Memory B cell (primary cell): ENCODE results near the gene DAP.
"Not testable (repeated sequence)": the region's sequence is repeated elsewhere in the genome, so short reads cannot be mapped to it uniquely, and the experiment has no call there.

Source experiments
- ATAC-seq: fragments of 150-1000 bp; cut with Tn5 transposase; 2 replicates; pipeline ENCODE4 v1.10.0; 2021; ENCODE audit warnings: low read depth, mild to moderate bottlenecking, moderate library complexity
- DNase-seq, 2 donors: peaks; one replicate each; pipeline ENCODE4 v3.0.0; 2022; ENCODE audit warnings: low spot score in 2 of 2
- H3K27ac Mint-ChIP-seq: one replicate; pipeline ENCODE4 v1.8.0; 2022; ENCODE audit warnings: mild to moderate bottlenecking, moderate library complexity, mixed read lengths
- H3K27me3 Mint-ChIP-seq: one replicate; pipeline ENCODE4 v1.8.0; 2022; ENCODE audit warnings: mixed read lengths
- H3K36me3 Mint-ChIP-seq: one replicate; pipeline ENCODE4 v1.8.0; 2022; ENCODE audit warnings: mild to moderate bottlenecking, mixed read lengths
- H3K4me1 Mint-ChIP-seq: one replicate; pipeline ENCODE4 v1.8.0; 2022; ENCODE audit warnings: mixed read lengths
- H3K4me3 Mint-ChIP-seq: one replicate; pipeline ENCODE4 v1.8.0; 2022; ENCODE audit warnings: mild to moderate bottlenecking, moderate library complexity, mixed read lengths
- H3K9me3 Mint-ChIP-seq: one replicate; pipeline ENCODE4 v1.8.0; 2022; ENCODE audit warnings: mixed read lengths

The DAP gene

DNA sequence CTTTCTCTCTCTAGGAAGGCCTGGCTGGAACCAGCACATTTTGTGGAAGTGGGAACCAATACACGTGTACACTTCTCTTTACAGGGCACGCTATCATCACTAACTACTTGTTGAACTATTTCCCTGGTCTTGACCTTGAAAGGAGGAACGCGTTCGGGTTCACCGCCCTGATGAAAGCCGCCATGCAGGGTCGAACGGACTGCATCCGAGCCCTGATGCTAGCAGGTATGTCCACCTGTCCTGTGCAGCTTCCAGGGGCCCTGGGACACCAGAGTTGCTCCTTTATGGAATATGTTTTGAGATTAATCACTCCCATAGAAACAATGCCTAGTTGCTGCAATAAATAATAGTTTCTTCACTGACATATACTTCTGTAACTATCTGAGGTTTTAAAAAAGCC is 123.1 kb downstream of the DAP start:
- H3K27ac Mint-ChIP-seq: peak overlapping the region; percentile 2
- no peaks in the 10 kb centered on the region for H3K27me3 Mint-ChIP-seq
- peaks cover 7% of the 10 kb centered on the region for H3K9me3 Mint-ChIP-seq
- DNase-seq: no peak
- H3K4me1 Mint-ChIP-seq: peaks cover 39% of the 10 kb centered on the region
- H3K36me3 Mint-ChIP-seq: peaks cover 25% of the 10 kb centered on the region
- no peak overlapping the region for H3K4me3 Mint-ChIP-seq
- no peak for ATAC-seq

DNA sequence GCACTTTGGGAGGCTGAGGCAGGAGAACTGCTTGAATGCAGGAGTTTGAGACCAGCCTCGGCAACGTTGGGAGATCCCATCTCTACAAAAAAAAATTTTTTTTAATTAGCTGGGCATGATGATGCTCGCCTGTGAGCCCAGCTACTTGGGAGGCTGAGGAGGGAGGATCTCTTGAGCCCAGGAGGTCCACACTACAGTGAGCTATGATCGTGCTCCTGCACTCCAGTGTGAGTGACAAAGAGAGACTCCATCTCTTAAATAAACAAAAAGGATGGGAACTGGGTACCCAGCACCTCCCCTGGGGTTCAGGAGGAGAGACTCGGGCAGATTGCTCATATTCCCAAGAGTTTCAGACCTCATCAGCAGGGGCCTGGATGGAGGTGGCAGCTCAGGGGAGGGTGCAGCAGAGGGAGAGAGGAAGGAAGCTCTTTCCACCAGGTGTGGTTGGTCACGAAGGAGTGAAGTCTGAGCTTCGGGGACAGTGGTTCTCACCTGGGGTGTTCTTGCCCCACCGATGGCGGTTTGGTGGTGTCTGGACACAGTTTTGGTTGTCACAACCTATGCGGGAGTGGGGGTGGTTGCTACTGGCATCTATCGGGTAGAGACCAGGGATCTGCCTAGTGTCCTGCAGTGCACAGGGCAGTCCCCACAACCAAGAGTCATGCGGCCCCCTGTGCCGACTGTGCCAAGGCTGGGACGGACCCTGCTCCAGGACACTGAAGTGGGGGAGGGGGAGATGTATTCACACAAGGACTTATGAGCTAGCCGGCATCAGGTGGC is 124.5 kb downstream of the DAP start:
- H3K9me3 Mint-ChIP-seq: peaks cover 7% of the 10 kb centered on the region
- DNase-seq (no peak), ATAC-seq (no peak)
- H3K4me3 Mint-ChIP-seq: no peak overlapping the region
- H3K36me3 Mint-ChIP-seq: peaks cover 23% of the 10 kb centered on the region
- H3K27me3 Mint-ChIP-seq: no peaks in the 10 kb centered on the region
- peak overlapping the region; percentile 99 for H3K27ac Mint-ChIP-seq
- H3K4me1 Mint-ChIP-seq: peaks cover 40% of the 10 kb centered on the region

DNA sequence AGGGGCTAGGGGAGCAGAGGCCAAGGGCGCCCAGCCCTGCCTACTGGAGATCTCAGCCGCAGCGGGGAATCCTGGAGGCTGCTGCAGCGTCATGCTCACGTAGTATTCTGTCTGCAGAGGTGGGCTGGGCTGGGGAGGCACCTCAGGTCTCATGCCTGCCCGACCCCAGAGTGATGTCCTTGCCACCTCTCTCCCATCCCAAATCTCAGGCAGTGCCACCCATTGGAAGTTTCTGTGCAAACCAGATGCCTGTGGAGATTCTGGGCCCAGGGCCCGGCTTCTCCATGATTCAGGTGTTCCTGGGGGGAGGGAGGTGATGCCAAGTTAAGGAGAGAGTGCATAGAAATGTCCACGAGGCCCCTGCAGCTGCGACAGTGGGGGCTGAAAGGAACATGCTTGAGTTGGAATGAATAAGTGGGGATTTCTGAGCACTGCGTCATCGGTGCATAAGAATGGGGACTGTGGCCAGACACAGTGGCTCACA is 125.1 kb downstream of the DAP start:
- peak overlapping the region; percentile 99 for H3K27ac Mint-ChIP-seq
- DNase-seq: peak in 1 of 2 donors; percentile 24
- H3K36me3 Mint-ChIP-seq: peaks cover 20% of the 10 kb centered on the region
- ATAC-seq: peak; percentile 7
- no peaks in the 10 kb centered on the region for H3K27me3 Mint-ChIP-seq
- H3K4me3 Mint-ChIP-seq: peak overlapping the region; percentile 80
- H3K4me1 Mint-ChIP-seq: peaks cover 46% of the 10 kb centered on the region
- peaks cover 7% of the 10 kb centered on the region for H3K9me3 Mint-ChIP-seq

DNA sequence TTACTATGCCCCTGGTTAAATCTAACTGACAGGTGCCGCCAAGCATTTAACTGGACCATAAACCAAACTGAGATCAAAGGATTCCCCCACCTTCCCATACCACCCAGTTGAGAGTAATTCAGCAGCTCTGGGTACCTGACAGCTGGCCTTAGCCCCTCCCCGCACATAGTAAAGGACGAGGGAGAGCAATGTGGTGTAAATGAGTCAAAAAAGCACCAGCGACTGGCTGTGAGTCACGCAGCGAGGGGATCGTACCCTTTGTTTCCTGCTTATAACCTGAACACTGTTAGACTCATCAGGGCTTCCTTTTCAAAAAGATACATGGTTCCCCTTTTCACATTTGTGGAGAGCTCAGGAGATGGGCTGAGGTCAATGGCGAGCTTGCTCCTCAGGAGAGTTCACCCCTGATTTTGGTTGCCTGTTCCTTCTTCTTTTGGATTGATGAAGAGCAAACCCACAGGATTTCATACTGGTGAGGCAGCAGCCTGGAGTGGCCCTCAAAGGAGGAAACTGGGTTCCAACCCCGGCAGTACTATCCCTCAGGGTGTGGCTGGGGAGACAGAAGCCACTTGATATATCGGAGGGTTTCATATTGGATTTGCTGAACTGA is 125.7 kb downstream of the DAP start:
- peaks cover 7% of the 10 kb centered on the region for H3K9me3 Mint-ChIP-seq
- peaks cover 15% of the 10 kb centered on the region for H3K36me3 Mint-ChIP-seq
- H3K27me3 Mint-ChIP-seq: no peaks in the 10 kb centered on the region
- H3K4me3 Mint-ChIP-seq: peak overlapping the region; percentile 80
- DNase-seq (peak in 1 of 2 donors; percentile 54), ATAC-seq (peak; percentile 49)
- peak overlapping the region; percentile 99 for H3K27ac Mint-ChIP-seq
- H3K4me1 Mint-ChIP-seq: peaks cover 51% of the 10 kb centered on the region

DNA sequence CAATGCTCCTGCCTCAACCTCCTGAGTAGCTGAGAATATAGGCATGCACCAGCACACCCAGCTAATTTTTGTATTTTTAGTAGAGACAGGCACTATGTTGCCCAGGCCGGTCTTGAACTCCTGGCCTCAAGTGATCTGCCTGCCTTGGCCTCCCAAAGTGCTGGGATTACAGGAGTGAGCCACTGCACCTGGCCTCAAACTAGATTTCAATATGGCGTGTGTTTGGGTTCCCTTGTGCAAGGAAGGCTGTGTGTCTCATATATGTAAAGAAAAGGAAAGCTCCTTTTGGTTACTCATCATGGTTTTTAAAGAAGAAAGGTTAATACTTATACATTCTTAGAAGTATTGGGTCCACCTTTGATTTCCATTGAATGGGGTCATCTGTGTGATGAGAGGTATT is 126.5 kb downstream of the DAP start:
- DNase-seq (no peak), ATAC-seq (no peak)
- Mint-ChIP-seq H3K27ac (peak overlapping the region; percentile 99), H3K9me3 (peaks cover 9% of the 10 kb centered on the region), H3K36me3 (peaks cover 12% of the 10 kb centered on the region), H3K4me1 (peaks cover 55% of the 10 kb centered on the region), H3K4me3 (peak overlapping the region; percentile 80), H3K27me3 (no peaks in the 10 kb centered on the region)

DNA sequence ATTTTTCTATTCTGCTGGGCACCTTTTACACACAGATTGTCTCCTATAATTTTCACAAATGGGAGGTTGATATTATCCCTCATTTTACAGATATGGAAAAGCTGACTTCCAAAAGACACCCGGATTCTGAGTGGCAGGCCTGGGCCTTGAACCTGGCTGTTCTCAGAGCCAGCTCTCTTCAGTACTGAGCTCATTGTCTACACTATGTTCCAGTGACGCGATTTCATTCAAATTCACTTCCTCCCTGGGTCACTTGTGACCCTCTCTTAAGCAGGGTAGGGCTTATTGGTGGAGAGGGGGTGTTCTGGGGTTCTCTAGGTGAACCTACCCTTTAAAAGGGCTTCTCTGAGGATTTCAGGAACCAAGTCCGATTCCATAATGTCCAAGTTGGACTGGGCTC is 127.0 kb downstream of the DAP start:
- H3K4me3 Mint-ChIP-seq: peak overlapping the region; percentile 85
- DNase-seq: peak in 1 of 2 donors; percentile 51
- ATAC-seq: peak; percentile 48
- H3K4me1 Mint-ChIP-seq: peaks cover 59% of the 10 kb centered on the region
- peak overlapping the region; percentile 99 for H3K27ac Mint-ChIP-seq
- peaks cover 11% of the 10 kb centered on the region for H3K9me3 Mint-ChIP-seq
- no peaks in the 10 kb centered on the region for H3K27me3 Mint-ChIP-seq
- H3K36me3 Mint-ChIP-seq: peaks cover 14% of the 10 kb centered on the region

DNA sequence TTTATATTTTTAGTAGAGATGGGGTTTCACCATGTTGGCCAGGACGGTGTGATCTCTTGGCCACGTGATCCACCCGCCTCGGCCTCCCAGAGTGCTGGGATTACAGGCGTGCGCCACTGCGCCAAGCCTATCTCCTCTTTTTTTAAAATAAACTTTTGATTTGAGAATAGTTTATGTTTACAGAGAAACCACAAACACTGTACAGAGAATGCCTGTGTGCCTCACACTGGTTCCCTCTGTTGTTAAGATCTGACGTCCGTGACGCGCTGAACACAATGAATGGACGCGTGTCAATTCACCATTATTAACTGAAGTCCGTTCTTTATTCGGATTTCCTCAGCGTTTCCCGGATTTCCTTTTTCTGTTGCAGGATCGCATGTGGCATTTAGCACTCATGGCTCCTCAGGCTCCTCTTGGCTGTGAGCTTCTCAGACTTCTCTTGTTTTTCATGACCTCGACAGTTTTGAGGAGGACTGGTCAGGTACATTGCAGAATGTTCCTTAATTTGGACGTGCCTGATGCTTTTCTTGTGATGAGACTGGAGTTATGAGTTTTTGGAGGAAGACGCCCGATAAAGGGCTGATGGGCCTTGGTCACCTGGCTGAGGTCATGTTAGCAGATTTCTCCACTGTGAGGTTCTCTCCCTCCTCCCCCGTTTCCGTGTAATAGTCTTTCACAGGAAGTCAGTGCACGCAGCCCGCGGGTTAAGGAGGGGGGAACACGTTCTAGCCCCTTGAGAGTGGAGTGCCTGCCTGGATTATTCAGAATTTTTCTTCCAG is 127.6 kb downstream of the DAP start:
- no peaks in the 10 kb centered on the region for H3K27me3 Mint-ChIP-seq
- H3K9me3 Mint-ChIP-seq: peaks cover 8% of the 10 kb centered on the region
- H3K4me1 Mint-ChIP-seq: peaks cover 61% of the 10 kb centered on the region
- ATAC-seq (no peak), DNase-seq (no peak)
- peak overlapping the region; percentile 85 for H3K4me3 Mint-ChIP-seq
- peak overlapping the region; percentile 99 for H3K27ac Mint-ChIP-seq
- H3K36me3 Mint-ChIP-seq: peaks cover 11% of the 10 kb centered on the region

DNA sequence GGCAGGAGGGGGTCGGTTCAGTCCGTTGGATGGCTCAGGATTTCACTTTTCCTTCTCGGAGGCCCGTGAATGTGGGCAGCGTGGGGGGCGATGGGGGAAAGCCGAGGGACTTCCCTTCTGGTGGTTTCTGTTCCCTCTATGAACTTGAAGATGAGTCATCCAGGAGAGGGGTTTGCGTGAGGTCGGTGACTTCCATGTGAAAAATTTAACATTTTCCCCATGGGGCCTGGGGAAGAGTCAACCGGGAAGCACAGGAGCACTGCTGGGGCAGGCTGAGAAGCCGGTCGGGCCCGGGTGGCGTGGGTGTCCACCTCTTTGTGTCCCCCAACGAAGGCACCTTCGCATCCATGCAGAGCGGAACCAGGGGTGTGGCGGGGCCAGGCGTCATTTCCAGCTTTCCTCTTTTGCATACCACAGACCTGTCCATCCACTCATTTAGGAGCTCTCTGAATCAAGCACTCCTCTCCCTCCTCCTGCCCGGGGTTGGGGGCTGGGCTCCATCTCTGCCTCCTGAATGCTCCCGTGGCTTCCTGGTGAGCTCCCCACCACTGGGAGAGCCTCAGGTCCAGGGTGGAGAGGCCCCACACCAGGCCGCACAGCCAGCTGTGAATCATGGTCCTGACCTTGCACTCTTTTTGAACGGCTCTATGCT is 128.8 kb downstream of the DAP start:
- ATAC-seq: peak; percentile 53
- peak; percentile 61 to 70 for DNase-seq

DNA sequence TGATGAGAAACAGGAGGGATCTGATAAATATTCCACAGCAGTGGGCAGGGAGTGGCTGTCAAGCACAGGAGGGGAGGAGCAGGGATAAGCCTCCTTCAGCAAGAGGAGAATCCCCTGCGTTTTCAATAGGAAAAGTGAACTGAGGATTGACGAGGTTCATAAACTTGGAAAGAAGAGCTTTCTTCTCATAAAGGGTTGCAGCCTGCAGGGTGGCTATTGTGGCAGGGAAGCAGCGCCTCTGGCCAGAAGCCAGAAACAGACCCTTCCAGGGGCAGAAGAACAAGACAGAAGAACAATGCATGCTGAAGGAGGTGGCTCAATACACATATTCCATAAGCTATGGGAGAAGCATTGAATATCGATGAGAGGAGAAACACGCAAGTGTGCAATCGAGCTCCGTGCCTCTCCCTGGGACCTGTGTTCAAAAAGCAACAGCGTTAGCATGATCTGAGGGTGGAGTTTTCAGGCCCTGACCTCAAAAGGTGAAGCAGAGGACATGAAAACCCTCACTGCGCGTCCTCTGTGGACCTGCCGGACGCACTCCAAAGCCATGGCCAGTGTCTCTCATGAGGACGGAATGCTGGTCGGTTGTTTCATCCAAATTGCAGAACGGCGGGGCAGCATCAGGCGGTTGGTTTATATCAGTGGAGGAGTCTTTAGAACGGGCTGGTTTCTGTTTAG is 129.6 kb downstream of the DAP start:
- Mint-ChIP-seq H3K9me3 (peaks cover 4% of the 10 kb centered on the region), H3K4me1 (peaks cover 73% of the 10 kb centered on the region), H3K27ac (peak overlapping the region; percentile 99), H3K4me3 (peak overlapping the region; percentile 87), H3K27me3 (no peaks in the 10 kb centered on the region), H3K36me3 (peaks cover 3% of the 10 kb centered on the region)
- DNase-seq (no peak), ATAC-seq (peak; percentile 5)

More for the DNA sequence above, 128.8 kb downstream of the DAP start:
- Mint-ChIP-seq H3K4me3 (peak overlapping the region; percentile 87), H3K4me1 (peaks cover 69% of the 10 kb centered on the region), H3K36me3 (peaks cover 3% of the 10 kb centered on the region), H3K9me3 (peaks cover 4% of the 10 kb centered on the region), H3K27me3 (no peaks in the 10 kb centered on the region), H3K27ac (peak overlapping the region; percentile 99)

DNA sequence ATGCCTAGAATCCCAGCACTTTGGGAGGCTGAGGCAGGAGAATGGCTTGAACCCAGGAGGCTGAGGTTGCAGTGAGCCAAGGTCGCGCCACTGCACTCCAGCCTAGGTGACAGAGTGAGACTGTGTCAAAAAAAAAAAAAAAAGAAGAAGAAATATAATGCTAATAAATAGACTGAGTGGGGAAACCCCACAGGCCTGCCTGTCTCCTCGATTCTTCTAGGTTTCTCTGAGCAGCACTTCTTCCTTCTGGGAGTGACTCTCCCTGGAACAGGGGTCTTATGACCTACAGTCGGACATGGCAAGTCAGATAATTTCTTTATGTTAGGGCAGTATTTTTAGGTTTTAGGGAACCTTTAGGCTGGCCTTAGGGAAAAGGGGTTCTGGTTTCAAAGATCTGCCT is 130.3 kb downstream of the DAP start:
- H3K36me3 Mint-ChIP-seq, H3K27me3 Mint-ChIP-seq, H3K9me3 Mint-ChIP-seq: not testable (repeated sequence)
- peak; percentile 12 for ATAC-seq
- peak overlapping the region; percentile 99 for H3K27ac Mint-ChIP-seq
- H3K4me1 Mint-ChIP-seq: peaks cover 69% of the 10 kb centered on the region
- H3K4me3 Mint-ChIP-seq: peak overlapping the region; percentile 87
- peak in 1 of 2 donors; percentile 25 for DNase-seq

DNA sequence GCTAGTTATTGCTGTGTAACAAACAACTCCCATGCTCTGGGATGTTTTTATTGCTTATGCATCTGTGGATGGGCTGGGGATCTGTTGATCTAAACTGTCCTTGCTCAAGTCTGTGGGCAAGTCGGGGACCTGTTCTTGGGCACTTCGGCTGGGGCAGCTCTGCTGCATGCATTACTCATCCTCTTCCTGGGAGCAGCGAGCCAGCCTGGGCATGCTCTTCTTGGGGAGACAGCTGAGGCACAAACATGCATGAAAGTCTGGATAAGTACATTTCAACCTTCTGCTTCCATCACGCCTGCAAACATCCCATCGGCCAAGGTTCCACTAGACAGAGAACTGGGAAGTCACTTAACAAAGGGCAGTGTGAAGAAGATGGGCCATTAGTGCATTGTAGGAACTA is 130.9 kb downstream of the DAP start:
- Mint-ChIP-seq H3K27ac (peak overlapping the region; percentile 46), H3K36me3 (peaks cover 6% of the 10 kb centered on the region), H3K27me3 (no peaks in the 10 kb centered on the region), H3K9me3 (peaks cover 4% of the 10 kb centered on the region), H3K4me3 (no peak overlapping the region), H3K4me1 (peaks cover 65% of the 10 kb centered on the region)
- DNase-seq: no peak
- ATAC-seq: no peak

DNA sequence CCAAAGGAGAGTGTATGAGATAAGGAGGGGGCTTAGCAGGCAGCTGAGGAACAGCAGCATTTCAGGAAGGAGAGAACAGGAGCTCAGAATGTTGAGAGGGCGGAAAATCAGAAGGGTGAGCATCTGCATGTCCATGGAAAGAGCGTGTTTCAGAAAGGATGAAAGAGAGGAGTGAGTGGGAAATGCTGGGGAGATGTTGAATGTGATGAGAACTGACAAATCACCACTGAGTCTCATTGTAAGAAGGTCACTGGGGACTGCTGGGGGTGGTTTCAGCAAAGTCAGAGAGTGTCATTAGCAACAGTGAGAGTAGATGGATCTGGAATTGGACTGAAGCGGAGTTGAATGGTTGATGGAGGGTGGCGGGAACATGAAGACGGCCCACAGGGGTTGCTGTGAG is 131.4 kb downstream of the DAP start:
- peaks cover 4% of the 10 kb centered on the region for H3K9me3 Mint-ChIP-seq
- H3K36me3 Mint-ChIP-seq: peaks cover 6% of the 10 kb centered on the region
- peak overlapping the region; percentile 46 for H3K27ac Mint-ChIP-seq
- ATAC-seq (no peak), DNase-seq (no peak)
- H3K27me3 Mint-ChIP-seq: no peaks in the 10 kb centered on the region
- peaks cover 61% of the 10 kb centered on the region for H3K4me1 Mint-ChIP-seq
- H3K4me3 Mint-ChIP-seq: no peak overlapping the region
